Limb (tissue), 2 donors: ENCODE results near the gene DLG1.
A peak's percentile ranks its signal among the peaks of the same experiment; 100 is the strongest.

ENCODE experiments used
- DNase-seq, 2 donors: peaks; one replicate each; pipeline ENCODE4 v3.0.0-alpha.2; 2016; ENCODE audit errors: extremely low spot score in 2 of 2

Gene DLG1

DNA sequence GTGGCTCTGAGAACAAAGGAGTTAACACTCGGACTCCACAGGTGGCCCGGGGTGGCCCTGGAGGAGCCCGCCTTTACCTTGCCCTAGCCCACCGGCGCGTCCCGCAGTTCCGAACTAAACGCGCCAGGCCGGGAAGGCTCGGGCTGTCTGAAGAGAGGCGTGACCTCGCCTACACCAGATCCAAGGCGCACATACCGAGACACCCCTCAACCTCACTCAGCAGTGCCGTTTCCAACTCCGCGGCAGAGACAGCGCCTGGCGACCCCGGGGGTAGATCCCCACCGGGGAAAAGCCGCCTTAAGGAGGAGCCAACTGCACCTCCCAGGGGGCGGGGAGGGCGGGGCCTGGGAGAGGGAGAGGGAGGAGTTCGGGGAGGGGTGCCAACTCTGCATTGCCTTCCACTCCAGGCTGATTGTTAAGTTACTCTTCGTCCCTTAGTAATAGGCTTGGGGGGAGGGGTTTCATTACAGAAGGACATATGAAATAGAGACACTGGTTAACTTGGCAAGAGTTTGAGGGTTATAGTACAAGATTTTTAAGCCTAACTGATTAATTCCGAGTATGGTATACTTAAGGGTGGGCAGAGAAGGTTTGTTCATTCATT lies at the start of gene DLG1:
Gene DLG1, minus strand, starts transcription at position 272 of the 604 bp plus-strand sequence. CDS start 1,408 bp downstream, outside the sequence.
- DNase-seq, result peak; percentile 75 to 90

DNA sequence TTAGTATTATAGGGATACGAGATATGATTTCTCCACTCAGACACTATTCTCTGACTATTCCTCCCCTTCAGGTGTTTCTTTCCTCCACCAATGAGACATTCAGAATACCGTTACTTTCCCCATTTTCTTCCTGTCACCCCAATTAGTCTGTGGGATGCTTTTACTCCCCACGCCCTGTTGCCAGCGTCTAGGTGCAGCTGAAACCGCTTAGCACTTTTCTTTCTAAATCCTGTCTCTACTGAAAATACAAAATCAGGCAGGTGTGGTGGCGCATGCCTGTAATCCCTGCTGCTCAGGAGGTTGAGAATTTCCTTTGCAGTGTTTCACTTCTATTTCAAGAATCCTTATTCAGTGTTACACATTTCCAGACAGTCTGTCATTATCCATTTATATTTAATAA lies 49.6 kb upstream of the DLG1 start:
- DNase-seq, result no peak

DNA sequence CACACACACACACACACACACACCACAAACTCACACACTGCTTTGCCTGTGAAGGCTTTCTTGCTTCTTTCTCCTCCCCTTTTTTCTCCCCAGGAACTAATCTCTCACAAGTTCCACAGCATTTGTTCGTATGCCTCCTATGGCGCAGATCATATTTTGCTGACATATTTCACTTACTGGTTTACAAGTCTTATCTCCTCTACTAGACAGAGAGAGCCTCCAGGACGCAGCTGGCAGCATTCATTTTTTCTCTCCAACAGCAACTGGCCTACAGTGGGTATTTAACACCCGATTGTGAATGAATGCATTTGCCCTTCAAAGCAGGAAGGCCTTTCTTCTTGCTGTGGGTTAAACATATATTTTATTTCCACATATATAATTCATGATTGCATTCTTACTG lies 47.0 kb upstream of the DLG1 start:
- no peak for DNase-seq

DNA sequence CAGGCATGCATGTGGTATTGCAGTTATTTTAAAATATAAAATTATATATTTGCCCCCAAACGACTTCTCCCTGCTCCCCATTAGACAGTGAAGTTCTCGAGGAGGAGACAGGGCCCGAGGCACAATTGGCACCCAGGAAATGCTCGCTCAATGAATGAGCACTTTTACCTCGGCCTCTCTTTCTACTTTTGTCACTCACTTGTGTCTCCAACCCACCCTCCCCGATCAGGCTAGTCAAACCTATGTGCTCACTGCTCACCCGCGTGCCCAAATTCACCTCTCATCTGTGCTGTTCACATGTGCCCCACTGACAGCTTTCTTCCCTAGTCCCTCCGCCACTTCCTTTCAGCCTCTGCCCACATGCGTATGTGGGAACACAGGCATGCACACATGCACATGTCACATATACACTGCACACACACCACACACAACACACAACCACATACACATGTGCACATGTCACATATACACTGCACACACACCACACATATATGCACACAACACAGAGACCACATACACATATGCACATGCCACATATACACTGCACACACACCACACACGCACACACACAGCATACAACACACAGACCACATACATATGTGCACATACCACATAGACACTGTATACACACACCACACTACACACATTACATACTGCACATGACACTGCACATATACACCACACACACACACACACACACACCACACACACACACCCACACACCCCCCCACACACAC lies 46.3 kb upstream of the DLG1 start:
- DNase-seq, result no peak

DNA sequence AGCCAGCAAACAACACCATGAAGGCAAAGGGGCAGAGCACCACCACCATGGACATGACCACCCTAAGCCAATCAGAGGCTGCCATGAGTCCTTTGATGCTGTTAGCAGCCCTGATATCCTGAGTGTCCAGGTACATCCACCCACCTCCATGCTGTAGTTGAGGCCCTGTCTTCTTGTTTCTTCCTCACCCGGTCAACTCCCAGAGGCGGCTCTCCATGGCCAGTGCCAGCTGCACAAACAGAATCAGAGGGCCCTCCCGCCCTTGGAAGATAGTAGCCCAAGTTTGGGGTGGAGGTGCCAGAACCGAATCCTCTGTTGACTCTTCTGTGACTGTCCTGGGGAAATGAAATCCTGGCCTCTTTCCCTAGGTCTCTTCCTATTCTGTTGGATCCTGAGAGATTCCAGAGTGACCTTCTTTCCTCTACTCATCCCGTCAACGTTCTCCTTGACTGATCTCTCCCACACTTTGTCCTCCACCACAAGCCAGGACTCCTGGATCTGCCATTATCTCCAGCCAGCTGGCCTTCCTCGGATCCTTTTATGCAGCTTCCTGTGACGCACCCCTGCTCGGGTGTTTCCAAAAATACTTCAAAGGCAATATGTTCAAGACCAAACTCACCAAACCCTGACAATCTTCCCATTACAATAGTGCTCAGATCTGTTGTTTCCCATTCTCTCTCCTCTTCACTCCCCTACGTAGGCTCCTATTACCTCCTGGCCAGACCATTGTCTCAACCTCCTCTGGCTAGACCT lies 45.4 kb upstream of the DLG1 start:
- DNase-seq, result no peak

DNA sequence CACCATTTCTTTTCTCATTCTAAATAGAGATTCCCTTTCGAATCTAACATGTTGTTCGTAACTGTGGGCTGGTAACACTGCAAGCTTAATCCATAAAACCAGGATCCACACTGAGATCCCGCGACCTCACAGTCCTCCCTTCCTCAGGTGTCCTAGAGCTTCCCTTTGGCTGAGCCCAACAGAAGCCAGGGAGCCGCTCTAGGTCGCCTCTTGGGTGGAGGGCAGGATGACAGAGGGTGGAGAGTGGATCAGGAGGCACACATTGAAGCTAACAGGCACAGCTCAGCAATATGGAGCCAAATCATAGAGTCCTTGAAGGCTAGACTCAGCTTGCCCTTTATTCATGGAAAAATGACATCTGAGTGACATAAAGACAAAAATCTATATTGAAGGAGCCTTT lies 44.7 kb upstream of the DLG1 start:
- DNase-seq, result no peak

DNA sequence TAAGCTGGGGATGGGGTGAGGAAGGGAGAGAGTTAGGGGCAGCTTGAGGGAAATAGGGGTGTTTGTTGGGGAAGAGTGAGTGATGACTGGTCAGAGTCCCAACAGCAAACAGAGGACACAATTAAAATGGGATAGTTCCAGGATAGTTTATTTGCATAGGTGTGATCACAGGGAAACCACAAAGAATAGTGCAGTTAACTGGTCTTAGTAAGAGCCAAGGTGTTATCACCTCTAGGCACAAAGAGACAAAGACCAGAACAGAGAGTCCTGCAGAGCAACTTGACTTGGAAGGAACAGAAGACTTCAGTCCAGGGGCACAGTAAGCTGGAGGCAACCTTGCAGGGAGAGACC lies 42.1 kb upstream of the DLG1 start:
- no peak for DNase-seq

DNA sequence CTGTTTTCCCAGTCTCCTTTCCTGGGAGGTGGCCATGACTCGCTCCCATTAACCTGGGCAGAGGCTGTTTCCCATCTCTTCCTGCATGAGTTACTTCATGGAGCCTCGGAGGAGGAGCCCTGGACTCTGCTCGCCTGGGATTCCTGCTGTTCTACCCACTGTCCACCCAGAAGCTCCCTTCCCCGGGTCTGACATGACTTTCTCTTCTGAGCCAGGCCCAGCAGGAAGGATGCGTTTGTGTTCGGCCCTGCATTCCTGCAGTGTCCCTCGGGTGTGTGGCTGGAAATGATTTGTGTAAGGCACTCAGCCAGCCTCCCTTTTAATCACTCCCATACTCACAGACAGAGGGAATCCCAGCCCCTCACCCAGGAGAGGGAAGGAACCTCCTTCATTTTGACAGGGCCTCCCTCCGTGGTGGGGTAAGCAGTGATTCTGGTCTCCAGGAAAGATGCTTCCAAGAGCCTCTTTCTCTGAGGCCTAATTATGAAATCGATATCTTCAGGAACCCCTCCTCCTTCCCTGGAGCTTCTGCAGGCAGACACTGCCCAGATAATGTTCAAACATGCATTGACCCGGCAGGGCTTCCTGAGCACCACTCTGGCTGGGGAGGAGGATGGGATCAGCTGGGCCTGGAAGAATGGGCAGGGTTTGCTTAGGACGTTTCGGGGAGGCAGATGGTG lies 41.6 kb upstream of the DLG1 start:
- peak; percentile 65 to 70 for DNase-seq

DNA sequence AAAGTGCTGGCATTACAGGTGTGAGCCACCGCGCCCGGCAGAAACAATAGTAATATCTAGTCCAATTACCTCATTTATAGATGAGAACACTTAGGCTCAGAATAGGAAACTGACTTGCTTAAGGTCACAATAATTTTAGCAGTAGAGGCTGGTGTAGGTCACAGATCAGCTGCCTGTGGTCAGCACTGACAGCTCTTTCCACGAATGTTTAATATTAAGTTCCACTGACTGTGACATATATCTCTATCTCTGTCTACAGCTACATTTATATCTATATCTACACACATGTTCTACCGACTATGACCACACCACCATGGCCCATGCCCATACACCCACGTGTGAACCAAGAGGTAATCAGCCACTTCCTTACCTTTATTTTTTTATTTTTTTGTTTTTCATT lies 40.2 kb upstream of the DLG1 start:
- DNase-seq, result no peak

DNA sequence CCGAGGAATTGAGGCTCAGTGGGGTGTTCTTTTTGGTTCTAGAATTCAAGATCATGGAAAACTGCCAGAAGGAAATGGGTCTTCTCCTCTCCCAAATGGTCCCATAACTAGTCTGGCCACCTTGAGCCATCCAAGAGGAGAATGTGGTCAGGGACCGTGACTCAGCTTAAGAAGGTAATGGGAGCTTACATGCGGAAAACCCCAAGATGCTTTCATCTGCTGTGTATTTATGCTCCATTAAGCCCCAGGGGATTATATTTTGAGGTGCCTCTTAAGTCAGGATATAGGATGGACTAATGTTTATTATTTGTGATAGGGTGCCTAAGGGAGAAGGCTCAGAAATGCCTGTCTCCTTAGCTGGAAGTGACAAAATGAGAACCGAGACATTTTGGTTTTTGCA lies 39.2 kb upstream of the DLG1 start:
- DNase-seq, result no peak

DNA sequence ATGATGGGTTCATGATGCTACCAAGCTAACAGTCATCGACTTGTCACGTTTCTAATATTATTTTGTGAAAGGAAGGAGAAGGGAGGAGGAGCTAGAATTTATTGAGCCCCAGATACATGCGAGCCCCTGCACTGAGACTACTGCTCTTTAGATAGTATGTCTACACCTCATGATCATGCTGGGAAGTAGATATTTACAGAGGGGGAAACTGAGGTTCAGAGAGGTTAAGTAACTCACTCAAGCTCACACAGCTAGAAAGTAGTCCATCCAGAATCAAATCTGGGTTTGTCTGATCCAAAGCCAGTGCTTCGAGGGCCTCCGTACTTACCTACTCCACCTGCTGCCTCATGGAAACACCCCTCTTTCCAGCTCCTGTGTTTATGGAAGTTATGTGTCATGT lies 38.8 kb upstream of the DLG1 start:
- DNase-seq, result no peak

DNA sequence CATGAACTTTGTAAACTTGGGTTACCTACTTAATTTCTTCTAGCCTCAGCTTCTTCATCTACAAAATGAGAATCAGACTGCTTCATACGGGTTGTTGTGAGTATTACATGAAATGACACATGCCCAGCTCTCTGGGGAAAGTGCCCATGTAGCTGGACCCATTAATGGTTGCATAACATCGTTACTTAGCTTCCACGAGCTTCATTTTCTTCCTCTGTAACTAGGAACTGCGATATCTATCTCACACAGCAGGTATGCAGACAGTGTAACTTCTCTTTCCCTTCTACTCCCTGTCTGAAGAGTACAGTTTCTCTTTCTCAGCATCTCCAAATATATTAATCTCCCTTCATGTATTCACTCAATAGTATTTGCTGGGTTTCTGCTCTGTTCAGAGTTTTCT lies 37.9 kb upstream of the DLG1 start:
- DNase-seq, result no peak

DNA sequence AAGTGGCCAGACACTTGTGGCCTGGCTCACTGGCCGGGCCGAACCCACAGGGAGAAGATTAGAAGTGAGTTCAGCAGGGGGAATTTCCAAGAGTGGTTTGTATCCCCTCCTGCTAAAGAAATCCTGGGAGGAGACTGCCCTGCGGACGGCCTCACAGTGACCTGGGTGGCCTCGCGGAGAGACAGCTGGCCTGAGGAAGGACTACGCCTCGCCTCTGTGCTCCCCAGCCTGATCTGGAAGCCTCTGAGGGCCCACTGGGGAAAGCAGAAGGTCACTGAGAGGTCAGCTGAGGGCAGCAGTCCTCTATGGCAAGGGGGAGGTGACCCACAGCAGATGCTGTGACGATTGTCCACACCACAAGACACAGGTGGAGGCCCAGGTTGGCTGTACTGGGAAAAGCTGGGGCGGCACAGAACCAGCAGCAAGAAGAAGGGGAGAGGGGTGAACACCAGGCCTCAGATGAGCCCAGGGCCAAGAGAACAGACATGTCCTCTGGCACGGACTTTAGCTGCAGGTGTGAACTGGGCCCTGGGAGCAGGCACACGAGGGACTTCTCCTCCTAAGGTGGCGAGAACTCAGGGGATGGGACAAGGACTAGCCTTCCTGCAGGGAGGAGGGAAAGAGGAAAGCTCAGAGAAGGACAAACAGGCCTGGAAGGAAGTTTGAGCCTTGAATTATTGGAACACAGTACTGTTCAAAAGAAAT lies 37.2 kb upstream of the DLG1 start:
- no peak for DNase-seq

DNA sequence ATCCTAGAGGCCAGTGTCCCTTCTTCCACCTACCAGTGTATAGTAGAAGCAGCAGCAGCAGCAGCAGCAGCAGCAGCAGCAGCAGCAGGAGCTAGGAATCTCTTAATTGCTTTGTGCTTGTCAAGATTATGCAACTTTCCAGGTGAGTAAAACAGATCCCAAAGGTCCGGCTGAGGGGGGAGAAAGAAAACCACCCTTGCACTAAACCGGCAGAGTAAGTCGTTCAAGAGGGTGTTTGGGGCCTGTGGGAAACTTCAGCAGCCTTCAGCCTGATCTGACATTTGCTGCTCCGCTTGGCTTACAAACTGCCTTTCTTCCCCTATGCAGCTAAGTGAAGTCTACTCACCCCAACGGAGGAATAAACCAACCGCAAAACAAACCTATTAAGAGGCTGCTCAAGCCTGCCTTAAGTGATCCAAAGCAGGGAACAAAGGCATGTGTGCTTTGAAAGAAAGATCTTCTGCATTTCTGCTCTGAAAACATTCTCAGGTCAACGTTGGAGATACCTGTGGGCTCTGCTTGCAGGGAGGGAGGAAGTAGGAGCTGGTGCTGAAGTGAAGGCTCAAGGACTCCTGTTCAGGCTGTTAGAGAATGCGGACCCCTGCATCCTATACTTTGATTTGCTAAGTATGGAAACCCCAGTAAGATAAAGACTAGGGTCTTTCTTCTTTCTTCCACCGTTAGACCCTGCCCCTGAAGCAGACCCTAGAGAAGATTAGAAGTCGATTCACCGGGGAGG lies 35.7 kb upstream of the DLG1 start:
- DNase-seq, result no peak

DNA sequence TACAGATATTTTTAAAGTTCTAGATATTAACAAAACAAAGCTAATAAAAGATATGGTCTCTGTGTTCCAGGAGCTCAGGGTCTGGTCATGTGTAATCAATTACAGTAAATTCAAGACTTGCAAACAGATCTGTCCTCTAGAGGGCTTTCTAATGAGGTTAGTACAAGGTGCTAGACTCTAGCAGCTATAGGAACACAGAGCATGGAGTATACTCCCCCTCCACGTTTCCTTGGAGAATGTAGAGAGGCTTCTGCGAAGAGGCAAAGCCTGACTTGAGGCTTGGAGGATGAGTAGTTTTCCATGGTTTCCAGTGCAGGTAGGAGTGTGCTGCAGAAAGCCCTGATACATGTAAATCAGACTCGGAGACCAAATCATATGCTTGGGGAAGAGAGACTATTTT lies 32.7 kb upstream of the DLG1 start:
- no peak for DNase-seq

DNA sequence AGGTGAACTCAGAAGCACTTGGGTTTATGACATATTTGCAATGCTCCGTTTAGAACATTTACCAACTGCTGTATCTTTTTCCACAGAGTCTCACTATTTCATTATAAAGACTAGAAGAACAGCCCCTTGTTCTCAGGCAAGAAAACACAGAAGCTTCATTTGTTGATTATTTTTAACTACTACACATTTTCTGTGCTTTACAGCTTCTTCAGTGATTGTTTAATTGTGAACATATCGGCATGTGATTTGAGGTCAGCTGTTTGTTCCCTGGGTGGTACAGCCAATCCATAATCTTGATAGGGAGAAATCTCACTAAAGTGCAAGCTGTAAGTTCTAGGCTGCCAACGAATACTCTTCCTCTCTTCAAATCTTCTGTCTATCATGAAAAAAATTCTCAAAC lies 31.0 kb upstream of the DLG1 start:
- no peak for DNase-seq

DNA sequence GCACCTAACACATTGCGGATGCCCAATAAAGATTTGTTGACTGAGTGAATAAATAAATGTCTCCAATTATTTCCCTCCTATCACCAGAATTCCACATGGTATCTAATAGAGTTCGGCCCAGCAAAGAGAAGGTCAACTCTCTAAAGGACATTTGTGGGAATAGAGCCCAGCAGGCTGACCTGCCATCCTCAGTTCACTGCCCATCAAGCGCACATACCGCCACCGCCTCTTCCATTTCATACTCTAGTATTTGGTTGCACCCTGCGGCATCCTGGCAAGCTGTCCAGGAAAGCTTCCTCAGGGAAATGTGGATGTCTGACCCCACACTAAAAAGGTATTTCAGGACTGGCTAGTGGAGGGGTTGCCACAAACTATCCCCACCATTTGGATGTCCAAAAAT lies 29.8 kb upstream of the DLG1 start:
- DNase-seq, result no peak

DNA sequence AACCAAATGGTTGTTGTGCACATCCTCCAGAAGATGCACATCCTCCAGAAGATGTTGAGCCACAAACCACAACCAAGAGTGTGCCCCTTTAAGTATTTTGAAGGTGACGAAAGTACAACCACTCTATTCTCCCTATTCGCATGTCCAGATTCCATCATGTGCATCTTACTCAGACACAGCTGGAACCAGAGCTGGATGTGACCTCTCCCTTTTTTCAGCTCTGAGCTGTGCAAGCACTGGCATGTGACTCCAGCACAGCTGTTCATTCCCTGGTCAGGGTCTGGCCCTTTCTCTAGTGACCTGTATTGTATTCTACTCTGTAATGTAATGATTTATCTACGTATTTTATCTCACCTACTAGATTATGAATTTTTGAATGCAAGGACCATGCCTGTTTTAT lies 29.3 kb upstream of the DLG1 start:
- no peak for DNase-seq

DNA sequence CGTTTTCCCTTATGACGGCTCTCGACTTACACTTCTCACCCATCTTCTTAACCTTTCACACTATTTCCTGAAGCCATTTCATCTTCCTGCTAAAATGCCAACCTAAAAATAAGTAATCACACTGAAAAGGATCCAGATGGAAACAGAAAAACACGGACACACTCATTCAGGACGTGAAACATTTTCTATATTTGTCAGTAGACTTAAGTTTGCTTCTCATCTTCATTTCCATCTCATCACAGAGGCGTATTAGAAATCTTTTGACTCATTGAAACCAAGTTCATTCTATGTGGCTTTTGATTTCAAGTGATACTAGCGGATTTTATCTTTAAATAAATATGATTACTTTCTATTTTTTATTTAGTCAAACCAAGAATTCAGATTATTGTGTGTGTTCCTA lies 27.4 kb upstream of the DLG1 start:
- no peak for DNase-seq

DNA sequence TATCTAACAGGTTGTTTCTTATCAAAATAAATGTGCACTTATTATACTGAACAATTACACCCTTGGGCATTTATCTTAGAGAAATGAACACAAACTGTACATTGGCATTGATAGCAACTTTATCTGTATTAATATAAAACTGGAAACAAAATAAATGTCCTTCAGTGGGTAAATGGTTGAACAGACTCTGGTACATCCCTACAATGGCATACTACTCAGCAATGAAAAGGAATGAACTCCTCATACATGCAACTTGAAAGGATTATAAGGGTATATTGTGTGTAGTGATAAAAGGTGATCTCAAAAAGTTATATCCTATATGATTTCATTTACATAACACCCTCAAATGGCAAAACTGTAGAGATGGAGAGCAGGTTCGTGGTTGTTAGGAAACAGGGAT lies 23.7 kb upstream of the DLG1 start:
- DNase-seq, result no peak

DNA sequence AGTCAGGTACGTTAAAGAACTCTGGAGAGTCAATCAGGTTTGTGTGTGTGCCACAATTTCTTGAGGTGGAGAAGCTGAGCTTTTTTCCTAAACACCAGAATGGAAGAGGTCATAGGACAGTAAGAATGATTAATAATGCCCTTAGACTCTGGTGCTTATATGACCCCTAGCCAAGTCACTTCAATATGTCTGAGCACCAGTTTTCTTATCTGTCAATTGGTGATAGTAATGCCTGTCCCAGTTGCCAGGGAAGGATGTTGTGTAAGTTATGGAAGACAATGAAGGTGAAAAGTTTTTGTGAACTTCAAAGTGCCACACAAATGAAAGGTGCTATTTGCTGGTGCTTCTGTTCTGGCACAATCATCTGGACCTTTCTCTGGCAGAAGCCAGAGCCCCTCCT lies 22.2 kb upstream of the DLG1 start:
- no peak for DNase-seq
